SH-SY5Y (cell line): ENCODE measurements around the gene GALC.

ENCODE experiments used
- GATA2 ChIP-seq: IDR thresholded peaks from 2 replicates; pipeline ENCODE4 v1.6.1; 2011; ENCODE audit warnings: mild to moderate bottlenecking, low read depth, low read length
- GATA3 ChIP-seq: IDR thresholded peaks from 2 replicates; pipeline ENCODE4 v1.6.1; 2011; ENCODE audit warnings: low read depth, mild to moderate bottlenecking, low read length, moderate library complexity

GRCh38 chr14:87934185-87934584, 58.8 kb downstream of the GALC start:
- TF ChIP-seq GATA3 (no peak), GATA2 (no peak)
